WI38 (cell line): ENCODE data around the gene PAX6.

Experiments
- H3K4me3 ChIP-seq: 2 replicates; pipeline ENCODE4 v1.5.1; 2011; ENCODE audit warnings: low read depth, mild to moderate bottlenecking, control low read depth, low read length
- CTCF ChIP-seq: IDR thresholded peaks from 2 replicates; pipeline ENCODE4 v1.5.1; 2012; ENCODE audit warnings: low read depth, mild to moderate bottlenecking, control low read depth, low read length

Gene PAX6

GRCh38 chr11:31825838-31826484, 14.8 kb upstream of the PAX6 start:
- H3K4me3 ChIP-seq, result no peak overlapping the region
- TF ChIP-seq CTCF, result no peak

GRCh38 chr11:31824879-31825837, 14.0 kb upstream of the PAX6 start:
- TF ChIP-seq CTCF, result no peak
- no peak overlapping the region for H3K4me3 ChIP-seq

GRCh38 chr11:31824332-31824878, 13.3 kb upstream of the PAX6 start:
- no peak for TF ChIP-seq CTCF
- H3K4me3 ChIP-seq, result no peak overlapping the region

GRCh38 chr11:31823644-31824331, 12.7 kb upstream of the PAX6 start:
- no peak for TF ChIP-seq CTCF
- H3K4me3 ChIP-seq, result no peak overlapping the region

GRCh38 chr11:31822927-31823643, 12.0 kb upstream of the PAX6 start:
- TF ChIP-seq CTCF, result no peak
- no peak overlapping the region for H3K4me3 ChIP-seq

GRCh38 chr11:31822175-31822926, 11.2 kb upstream of the PAX6 start:
- no peak overlapping the region for H3K4me3 ChIP-seq
- no peak for TF ChIP-seq CTCF
